Suppressor macrophage treated with lipopolysaccharide for 4 hours (primary cell): ENCODE results near the gene KANTR.

Experiments
- DNase-seq: peaks from one replicate; pipeline ENCODE4 v3.0.0-alpha.2; 2020

Gene KANTR

GRCh38 chrX:53093748-53094581 is at the start of gene KANTR:
Gene KANTR (plus strand): TSS chrX:53094142. CDS start chrX:53124273, 30,131 bp downstream.
- peak; percentile 93 for DNase-seq

GRCh38 chrX:53044995-53045394 is 48.9 kb upstream of the KANTR start:
- DNase-seq = no peak

- DNase-seq = no peak
Observed at GRCh38 chrX:53047228-53047627, 46.7 kb upstream of the KANTR start.

- DNase-seq = no peak
Observed at GRCh38 chrX:53048169-53049126, 45.5 kb upstream of the KANTR start, which contains the start of gene GPR173. Gene GPR173 (plus strand): TSS chrX:53048789. CDS start chrX:53076622, 27,833 bp downstream.

- no peak for DNase-seq
Observed at GRCh38 chrX:53049127-53049517, 44.8 kb upstream of the KANTR start.

- DNase-seq = no peak
Observed at GRCh38 chrX:53050841-53051240, 43.1 kb upstream of the KANTR start.

- no peak for DNase-seq
Observed at GRCh38 chrX:53055244-53055849, 38.6 kb upstream of the KANTR start.

- no peak for DNase-seq
Observed at GRCh38 chrX:53056292-53056691, 37.6 kb upstream of the KANTR start.

- no peak for DNase-seq
Observed at GRCh38 chrX:53065104-53065503, 28.8 kb upstream of the KANTR start.

GRCh38 chrX:53071064-53071463 is 22.9 kb upstream of the KANTR start:
- DNase-seq = no peak

GRCh38 chrX:53071604-53072417 is 22.1 kb upstream of the KANTR start:
- DNase-seq = peak; percentile 64

GRCh38 chrX:53072418-53073114 is 21.4 kb upstream of the KANTR start:
- DNase-seq = no peak

- no peak for DNase-seq
Observed at GRCh38 chrX:53073115-53073586, 20.8 kb upstream of the KANTR start.

- no peak for DNase-seq
Observed at GRCh38 chrX:53075011-53075410, 18.9 kb upstream of the KANTR start.

GRCh38 chrX:53076671-53077070 is 17.3 kb upstream of the KANTR start:
- DNase-seq = no peak

GRCh38 chrX:53077207-53078197 is 16.4 kb upstream of the KANTR start:
- no peak for DNase-seq

GRCh38 chrX:53078943-53079342 is 15.0 kb upstream of the KANTR start:
- no peak for DNase-seq

- no peak for DNase-seq
Observed at GRCh38 chrX:53080628-53081580, 13.0 kb upstream of the KANTR start.
